ENCODE results near the gene PIK3CB. TPM values are rescaled to one million over a fixed set of nuclear protein-coding genes. Genes with fewer than 3 reads are reported as not detected.
"Not testable (repeated sequence)": the region's sequence is repeated elsewhere in the genome, so short reads cannot be mapped to it uniquely, and the experiment has no call there.

PIK3CB gene
- total RNA-seq, 1 donor from 2014 or later = 23.5 TPM

- no peak for DNase-seq (ENCODE audit: low spot score in 2 of 2, unreplicated experiment in 2 of 2)
- Mint-ChIP-seq H3K27ac (peak overlapping the region; percentile 54), H3K4me1 (no peaks in the 10 kb centered on the region), H3K4me3 (no peak overlapping the region), H3K9me3 (no peaks in the 10 kb centered on the region), H3K27me3 (ENCODE audit: low read depth) (no peaks in the 10 kb centered on the region), H3K36me3 (peaks cover 7% of the 10 kb centered on the region)
- no peak for TF ChIP-seq CTCF (IDR thresholded peaks at IDR 0.05; ENCODE audit: unreplicated experiment)
These were observed 107.6 kb downstream of the PIK3CB start for GRCh38 chr3:138726946-138727730.

GRCh38 chr3:138726042-138726441 is 108.7 kb downstream of the PIK3CB start:
- not testable (repeated sequence) for H3K27me3 Mint-ChIP-seq (ENCODE audit: low read depth); H3K36me3 Mint-ChIP-seq; H3K9me3 Mint-ChIP-seq; DNase-seq (ENCODE audit: low spot score in 2 of 2, unreplicated experiment in 2 of 2); H3K4me3 Mint-ChIP-seq; H3K4me1 Mint-ChIP-seq
- H3K27ac Mint-ChIP-seq = peak overlapping the region; percentile 59

- H3K4me1 Mint-ChIP-seq = no peaks in the 10 kb centered on the region
- H3K4me3 Mint-ChIP-seq = no peak overlapping the region
- TF ChIP-seq CTCF (IDR thresholded peaks at IDR 0.05; ENCODE audit: unreplicated experiment) = no peak
- no peak for DNase-seq (ENCODE audit: low spot score in 2 of 2, unreplicated experiment in 2 of 2)
- H3K27ac Mint-ChIP-seq = no peak overlapping the region
- peaks cover 8% of the 10 kb centered on the region for H3K36me3 Mint-ChIP-seq
- H3K27me3 Mint-ChIP-seq (ENCODE audit: low read depth) = no peaks in the 10 kb centered on the region
- no peaks in the 10 kb centered on the region for H3K9me3 Mint-ChIP-seq
These were observed 109.6 kb downstream of the PIK3CB start for GRCh38 chr3:138725116-138725515.

GRCh38 chr3:138724443-138724842 is 110.3 kb downstream of the PIK3CB start:
- H3K4me1 Mint-ChIP-seq = no peaks in the 10 kb centered on the region
- TF ChIP-seq CTCF (IDR thresholded peaks at IDR 0.05; ENCODE audit: unreplicated experiment) = no peak
- H3K4me3 Mint-ChIP-seq = no peak overlapping the region
- H3K27me3 Mint-ChIP-seq (ENCODE audit: low read depth) = no peaks in the 10 kb centered on the region
- no peak for DNase-seq (ENCODE audit: low spot score in 2 of 2, unreplicated experiment in 2 of 2)
- no peak overlapping the region for H3K27ac Mint-ChIP-seq
- no peaks in the 10 kb centered on the region for H3K9me3 Mint-ChIP-seq
- H3K36me3 Mint-ChIP-seq = peaks cover 9% of the 10 kb centered on the region

- peaks cover 14% of the 10 kb centered on the region for H3K9me3 Mint-ChIP-seq
- no peak overlapping the region for H3K27ac Mint-ChIP-seq
- no peak for TF ChIP-seq CTCF (IDR thresholded peaks at IDR 0.05; ENCODE audit: unreplicated experiment)
- H3K27me3 Mint-ChIP-seq (ENCODE audit: low read depth) = no peaks in the 10 kb centered on the region
- H3K4me1 Mint-ChIP-seq = no peaks in the 10 kb centered on the region
- H3K36me3 Mint-ChIP-seq = peaks cover 18% of the 10 kb centered on the region
- H3K4me3 Mint-ChIP-seq = no peak overlapping the region
- DNase-seq (ENCODE audit: low spot score in 2 of 2, unreplicated experiment in 2 of 2) = no peak
These were observed 115.9 kb downstream of the PIK3CB start for GRCh38 chr3:138718849-138719248.

- H3K36me3 Mint-ChIP-seq = peaks cover 21% of the 10 kb centered on the region
- no peaks in the 10 kb centered on the region for H3K27me3 Mint-ChIP-seq (ENCODE audit: low read depth)
- no peak overlapping the region for H3K4me3 Mint-ChIP-seq
- H3K9me3 Mint-ChIP-seq = peaks cover 14% of the 10 kb centered on the region
- TF ChIP-seq CTCF (IDR thresholded peaks at IDR 0.05; ENCODE audit: unreplicated experiment) = no peak
- H3K4me1 Mint-ChIP-seq = no peaks in the 10 kb centered on the region
- H3K27ac Mint-ChIP-seq = no peak overlapping the region
- no peak for DNase-seq (ENCODE audit: low spot score in 2 of 2, unreplicated experiment in 2 of 2)
These were observed 117.4 kb downstream of the PIK3CB start for GRCh38 chr3:138717348-138717747.
